ENCODE data around the gene EPS8L3. TPM values are rescaled to one million over a fixed set of nuclear protein-coding genes. Genes with fewer than 3 reads are reported as not detected.

EPS8L3 gene
- total and polyA plus RNA-seq, 9 of the 15 experiments (the other 6 are each of a cell fraction or from before 2014, with no cell fraction given) = 0.09 to 0.42 (median 0.14) TPM; not detected in 5

- no peak for TF ChIP-seq E2F4 (CRISPR knock-in tag; IDR thresholded peaks at IDR 0.05; ENCODE audit: low read depth)
Observed at GRCh38 chr1:109728870-109729269, 34.9 kb downstream of the EPS8L3 start (continued).

- H3K4me3 ChIP-seq = no peak overlapping the region
- no peak for DNase-seq (ENCODE audit: extremely low read depth in 1 of 4, low spot score in 3 of 4)
- intact Hi-C loops (cut with micrococcal nuclease) (no loop called here), in situ Hi-C loops (cut with MboI) (no loop called here)
- BruUV-seq (replicated peaks) = no TSS peak
- TF ChIP-seq WHSC1 (IDR thresholded peaks at IDR 0.05; ENCODE audit: low read length) (no peak), SMAD4 (CRISPR knock-in tag; conservative IDR thresholded peaks at IDR 0.05) (no peak), ZEB2 (IDR thresholded peaks at IDR 0.05) (no peak), NBN (IDR thresholded peaks at IDR 0.05; ENCODE audit: low read depth) (no peak), NR2C1 (IDR thresholded peaks at IDR 0.05) (no peak), NR2C1 (tag; IDR thresholded peaks at IDR 0.05) (no peak)
- no peak overlapping the region for H3K27ac ChIP-seq (ENCODE audit: extremely low read depth, low read depth, low read length)
- no peak for ATAC-seq
- H3K79me2 ChIP-seq (ENCODE audit: control insufficient read depth, insufficient read depth, low read length) = no peaks in the 10 kb centered on the region
- no peak overlapping the region for H2AFZ ChIP-seq (ENCODE audit: low read depth, low read length)
- H3K9me1 ChIP-seq (ENCODE audit: control insufficient read depth, insufficient read depth, low read length) = no peaks in the 10 kb centered on the region
- H3K4me2 ChIP-seq (ENCODE audit: insufficient read depth, low read length) = no peak overlapping the region
- peaks cover 11% of the 10 kb centered on the region for H3K9me3 ChIP-seq (replicated peaks; ENCODE audit: control insufficient read depth, insufficient read depth, low read depth, low read length)
- H3K4me1 ChIP-seq (replicated peaks in 1 of 2; ENCODE audit: control insufficient read depth in 2 of 2, insufficient read depth in 2 of 2, low read length in 2 of 2) = peaks cover 0 to 10% of the 10 kb centered on the region in 2 experiments; a peak in 3 of 5 replicates
- FAIRE-seq = no peak
- H3K36me3 ChIP-seq (ENCODE audit: control insufficient read depth, insufficient read depth, low read length) = no peaks in the 10 kb centered on the region
- ChIA-PET CTCF (ENCODE audit: low intra/inter-chr PET ratio) (no interaction called here), POLR2A (interaction anchor here (0.6 kb wide), 1 partner anchor 44 kb away, joined by 4 read pairs; no protein-coding TSS in a partner anchor)
- 65% methylated on average over 12 of the region's 12 CpGs for WGBS (ENCODE audit: insufficient coverage, low coverage, missing lambda C conversion rate)
- no peaks in the 10 kb centered on the region for H4K20me1 ChIP-seq (replicated peaks; ENCODE audit: control insufficient read depth, insufficient read depth, low read length)
- no peak overlapping the region for H3K9ac ChIP-seq (ENCODE audit: insufficient read depth in 1 of 2, low read depth in 2 of 2, low read length in 2 of 2)
- peaks cover 0 to 6% of the 10 kb centered on the region in 2 experiments; a peak in 1 of 5 replicates for H3K27me3 ChIP-seq (ENCODE audit: control insufficient read depth in 2 of 2, insufficient read depth in 2 of 2, low read length in 2 of 2)
Observed at GRCh38 chr1:109726728-109727373, 36.9 kb downstream of the EPS8L3 start.
